NCI-H2107 (cell line): ENCODE results near the gene SYS1.

Experiments used
- DNase-seq: peaks from one replicate; lab custom pipeline; 2025; lab: John Stamatoyannopoulos, UW

SYS1 gene

DNA sequence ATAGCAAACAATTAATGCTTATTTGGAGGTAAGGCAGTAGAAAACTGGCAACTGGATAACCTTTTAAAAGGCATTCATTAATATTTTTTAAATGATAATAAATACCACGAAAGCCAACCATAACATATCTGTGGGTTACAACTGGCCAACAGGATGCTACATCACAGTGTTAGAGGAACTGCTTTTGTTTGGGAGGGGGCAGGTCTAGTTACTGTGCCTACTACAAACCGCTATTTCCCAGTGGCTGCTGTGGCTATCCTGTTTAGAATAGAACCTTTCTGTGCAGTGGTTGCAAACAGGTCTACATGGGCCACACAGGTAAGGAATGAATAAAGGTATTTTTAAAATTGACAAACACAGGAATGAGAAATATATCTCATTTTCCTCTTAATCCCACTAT lies 54.0 kb downstream of the SYS1 start:
- DNase-seq = no peak
